ENCODE measurements around the gene RPA1. TPM values are rescaled to one million over a fixed set of nuclear protein-coding genes. Genes with fewer than 3 reads are reported as not detected.
A peak's percentile ranks its signal among the peaks of the same experiment; 100 is the strongest.

Gene RPA1
- total RNA-seq, 1 experiment from 2014 or later: 69.1 TPM

DNA sequence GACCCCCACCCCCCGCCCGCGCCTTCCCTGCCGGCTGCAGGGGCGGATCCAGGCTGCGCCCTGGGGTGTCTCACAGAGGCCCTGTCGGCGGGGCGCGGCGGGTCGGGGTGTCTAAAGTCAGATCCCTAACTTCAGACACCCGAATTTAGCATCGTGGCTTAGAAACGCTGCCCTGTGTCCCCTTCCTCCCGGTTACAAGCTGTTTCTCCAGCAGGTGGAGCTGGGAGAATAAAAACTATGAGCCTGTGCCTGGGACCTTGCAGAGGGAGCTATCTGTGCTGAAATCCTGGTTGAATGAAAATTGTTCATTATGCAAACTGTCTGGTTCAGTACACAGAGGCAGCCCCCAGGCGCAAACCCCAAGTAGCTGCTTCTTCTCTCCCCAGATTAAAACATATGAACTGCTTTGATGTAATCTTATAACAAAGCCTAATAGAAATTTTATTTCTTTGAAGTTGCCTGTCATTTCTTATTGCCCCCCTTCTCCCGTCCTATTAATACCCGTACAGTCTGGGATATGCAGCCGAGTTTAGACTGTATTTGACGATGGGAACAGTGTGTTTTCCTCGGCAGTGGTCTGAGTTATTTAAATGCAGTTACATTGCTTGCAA is 79.0 kb downstream of the RPA1 start:
- Histone ChIP-seq H2AFZ (ENCODE audit: low read length) (peak overlapping the region; percentile 91), H3K27ac (ENCODE audit: low read length) (no peak overlapping the region)

GRCh38 chr17:1909985-1910384 is 80.2 kb downstream of the RPA1 start:
- ATAC-seq (no peak), DNase-seq (no peak)
- Histone ChIP-seq H3K4me1 (ENCODE audit: insufficient read depth, low read length) (peaks cover 8% of the 10 kb centered on the region; the same call in 1 of the 2 replicates), H3K9me2 (replicated peaks; ENCODE audit: low read length) (no peaks in the 10 kb centered on the region), H3K36me3 (ENCODE audit: low read depth, low read length) (no peaks in the 10 kb centered on the region), H3K27me3 (ENCODE audit: low read length) (no peaks in the 10 kb centered on the region), H2AFZ (ENCODE audit: low read length) (no peak overlapping the region), H3K4me3 (ENCODE audit: low read length) (no peak overlapping the region), H3K9me3 (ENCODE audit: low read length) (no peaks in the 10 kb centered on the region), H3K79me2 (ENCODE audit: low read length) (no peaks in the 10 kb centered on the region), H3K4me2 (ENCODE audit: low read length) (no peak overlapping the region), H3K27ac (ENCODE audit: low read length) (no peak overlapping the region), H3K9ac (ENCODE audit: low read length) (no peak overlapping the region), H4K20me1 (ENCODE audit: low read length) (no peaks in the 10 kb centered on the region), H3F3A (ENCODE audit: low read length, unreplicated experiment) (no peaks in the 10 kb centered on the region)
- ChIA-PET POLR2A (ENCODE audit: unreplicated experiment) (no interaction called here), CTCF (no interaction called here)
- BruUV-seq (replicated peaks): no TSS peak
- intact Hi-C loops (cut with micrococcal nuclease): no loop called here
- no peak for TF ChIP-seq EZH2 (IDR thresholded peaks at IDR 0.05; ENCODE audit: low read length, unreplicated experiment)
- no peak for TF ChIP-seq EZH2phosphoT487 (IDR thresholded peaks at IDR 0.05; ENCODE audit: borderline replicate concordance, low read length)
- TF ChIP-seq, protein P1, sequence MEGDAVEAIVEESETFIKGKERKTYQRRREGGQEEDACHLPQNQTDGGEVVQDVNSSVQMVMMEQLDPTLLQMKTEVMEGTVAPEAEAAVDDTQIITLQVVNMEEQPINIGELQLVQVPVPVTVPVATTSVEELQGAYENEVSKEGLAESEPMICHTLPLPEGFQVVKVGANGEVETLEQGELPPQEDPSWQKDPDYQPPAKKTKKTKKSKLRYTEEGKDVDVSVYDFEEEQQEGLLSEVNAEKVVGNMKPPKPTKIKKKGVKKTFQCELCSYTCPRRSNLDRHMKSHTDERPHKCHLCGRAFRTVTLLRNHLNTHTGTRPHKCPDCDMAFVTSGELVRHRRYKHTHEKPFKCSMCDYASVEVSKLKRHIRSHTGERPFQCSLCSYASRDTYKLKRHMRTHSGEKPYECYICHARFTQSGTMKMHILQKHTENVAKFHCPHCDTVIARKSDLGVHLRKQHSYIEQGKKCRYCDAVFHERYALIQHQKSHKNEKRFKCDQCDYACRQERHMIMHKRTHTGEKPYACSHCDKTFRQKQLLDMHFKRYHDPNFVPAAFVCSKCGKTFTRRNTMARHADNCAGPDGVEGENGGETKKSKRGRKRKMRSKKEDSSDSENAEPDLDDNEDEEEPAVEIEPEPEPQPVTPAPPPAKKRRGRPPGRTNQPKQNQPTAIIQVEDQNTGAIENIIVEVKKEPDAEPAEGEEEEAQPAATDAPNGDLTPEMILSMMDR (conservative IDR thresholded peaks at IDR 0.05; ENCODE audit: low read depth, low read length): no peak

More for the DNA sequence above, 79.0 kb downstream of the RPA1 start:
- no peaks in the 10 kb centered on the region for H4K20me1 ChIP-seq (ENCODE audit: low read length)
- DNase-seq (peak; percentile 78), ATAC-seq (peak; percentile 96)
- BruUV-seq (replicated peaks): no TSS peak
- no peaks in the 10 kb centered on the region for H3K36me3 ChIP-seq (ENCODE audit: low read depth, low read length)
- no peaks in the 10 kb centered on the region for H3K27me3 ChIP-seq (ENCODE audit: low read length)
- H3K4me3 ChIP-seq (ENCODE audit: low read length): peak overlapping the region; percentile 64
- no peaks in the 10 kb centered on the region for H3K79me2 ChIP-seq (ENCODE audit: low read length)
- ChIA-PET CTCF (interaction anchor here (0.6 to 1.4 kb wide), 10 partner anchors 15 to 336 kb away, joined by 3 to 52 read pairs (median 4); partner anchors contain the start of gene RTN4RL1), POLR2A (ENCODE audit: unreplicated experiment) (interaction anchor here (0.5 kb wide), 1 partner anchor 560 kb away, joined by 9 read pairs; no protein-coding TSS in a partner anchor)
- H3K4me1 ChIP-seq (ENCODE audit: insufficient read depth, low read length): peaks cover 8% of the 10 kb centered on the region; the same call in 1 of the 2 replicates
- no peaks in the 10 kb centered on the region for H3K9me2 ChIP-seq (replicated peaks; ENCODE audit: low read length)
- TF ChIP-seq, protein P1 (conservative IDR thresholded peaks at IDR 0.05; ENCODE audit: low read depth, low read length): peak; percentile 85
- TF ChIP-seq EZH2phosphoT487 (IDR thresholded peaks at IDR 0.05; ENCODE audit: borderline replicate concordance, low read length) (no peak), EZH2 (IDR thresholded peaks at IDR 0.05; ENCODE audit: low read length, unreplicated experiment) (no peak)
- no peaks in the 10 kb centered on the region for H3F3A ChIP-seq (ENCODE audit: low read length, unreplicated experiment)
- H3K4me2 ChIP-seq (ENCODE audit: low read length): peak overlapping the region; percentile 92
- intact Hi-C loops (cut with micrococcal nuclease): no loop called here
- H3K9ac ChIP-seq (ENCODE audit: low read length): no peak overlapping the region
- H3K9me3 ChIP-seq (ENCODE audit: low read length): no peaks in the 10 kb centered on the region

DNA sequence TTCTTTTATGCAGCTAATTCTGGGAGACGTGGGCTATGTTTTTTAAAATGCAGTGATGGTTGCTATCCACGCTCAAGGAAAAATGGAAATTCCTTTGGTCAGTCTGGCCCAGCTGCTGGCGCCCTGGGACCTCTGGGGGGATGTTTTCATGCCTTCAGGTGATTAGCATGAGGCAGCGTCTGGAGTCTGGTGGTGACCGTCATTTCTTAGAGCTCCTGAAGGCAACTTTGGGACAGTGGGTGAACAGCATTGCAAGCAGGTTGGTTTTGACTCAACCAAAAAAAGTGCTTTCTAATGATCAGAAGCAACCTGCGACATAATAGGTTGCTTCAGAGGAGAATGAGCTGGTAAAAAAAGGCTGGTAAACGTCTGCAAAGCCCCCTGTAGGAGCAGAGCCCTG is 82.3 kb downstream of the RPA1 start:
- TF ChIP-seq EZH2 (IDR thresholded peaks at IDR 0.05; ENCODE audit: low read length, unreplicated experiment) (no peak), EZH2phosphoT487 (IDR thresholded peaks at IDR 0.05; ENCODE audit: borderline replicate concordance, low read length) (no peak)
- Histone ChIP-seq H3K4me1 (ENCODE audit: insufficient read depth, low read length) (peaks cover 8% of the 10 kb centered on the region; the same call in 1 of the 2 replicates), H3K9me2 (replicated peaks; ENCODE audit: low read length) (no peaks in the 10 kb centered on the region), H3K27ac (ENCODE audit: low read length) (no peak overlapping the region), H3K79me2 (ENCODE audit: low read length) (no peaks in the 10 kb centered on the region), H3K36me3 (ENCODE audit: low read depth, low read length) (no peaks in the 10 kb centered on the region), H4K20me1 (ENCODE audit: low read length) (no peaks in the 10 kb centered on the region), H2AFZ (ENCODE audit: low read length) (no peak overlapping the region), H3K27me3 (ENCODE audit: low read length) (no peaks in the 10 kb centered on the region), H3F3A (ENCODE audit: low read length, unreplicated experiment) (no peaks in the 10 kb centered on the region), H3K4me3 (ENCODE audit: low read length) (no peak overlapping the region), H3K9me3 (ENCODE audit: low read length) (no peaks in the 10 kb centered on the region), H3K4me2 (ENCODE audit: low read length) (no peak overlapping the region), H3K9ac (ENCODE audit: low read length) (no peak overlapping the region)
- CTCF ChIA-PET: no interaction called here
- no TSS peak for BruUV-seq (replicated peaks)
- ATAC-seq: no peak
- POLR2A ChIA-PET (ENCODE audit: unreplicated experiment): no interaction called here
- intact Hi-C loops (cut with micrococcal nuclease): no loop called here
- no peak for DNase-seq

Data from PC-3 (cell line).